ENCODE results near the gene MPRIP.

MPRIP gene

GRCh38 chr17:17214646-17215436, 172.6 kb downstream of the MPRIP start:
- no peak for DNase-seq (ENCODE audit: low spot score)

GRCh38 chr17:17215575-17215974, 173.3 kb downstream of the MPRIP start:
- DNase-seq (ENCODE audit: low spot score) = no peak

- no peak for DNase-seq (ENCODE audit: low spot score)
Observed at GRCh38 chr17:17216236-17216635, 174.0 kb downstream of the MPRIP start.

GRCh38 chr17:17216776-17217175, 174.5 kb downstream of the MPRIP start:
- no peak for DNase-seq (ENCODE audit: low spot score)

- no peak for DNase-seq (ENCODE audit: low spot score)
Observed at GRCh38 chr17:17217995-17218394, 175.7 kb downstream of the MPRIP start.

- DNase-seq (ENCODE audit: low spot score) = no peak
Observed at GRCh38 chr17:17220529-17220928, 178.3 kb downstream of the MPRIP start.

GRCh38 chr17:17221329-17221728, 179.1 kb downstream of the MPRIP start:
- no peak for DNase-seq (ENCODE audit: low spot score)

- no peak for DNase-seq (ENCODE audit: low spot score)
Observed at GRCh38 chr17:17223736-17224135, 181.5 kb downstream of the MPRIP start.

- no peak for DNase-seq (ENCODE audit: low spot score)
Observed at GRCh38 chr17:17224137-17224536, 181.9 kb downstream of the MPRIP start.

GRCh38 chr17:17225901-17226300, 183.6 kb downstream of the MPRIP start:
- no peak for DNase-seq (ENCODE audit: low spot score)

GRCh38 chr17:17226451-17227265, 184.4 kb downstream of the MPRIP start:
- no peak for DNase-seq (ENCODE audit: low spot score)

- no peak for DNase-seq (ENCODE audit: low spot score)
Observed at GRCh38 chr17:17227608-17228520, 185.6 kb downstream of the MPRIP start.

- no peak for DNase-seq (ENCODE audit: low spot score)
Observed at GRCh38 chr17:17228521-17229279, 186.4 kb downstream of the MPRIP start.

GRCh38 chr17:17229416-17230384, 187.4 kb downstream of the MPRIP start:
- DNase-seq (ENCODE audit: low spot score) = no peak

- DNase-seq (ENCODE audit: low spot score) = no peak
Observed at GRCh38 chr17:17231621-17232302, 189.5 kb downstream of the MPRIP start.

GRCh38 chr17:17232303-17232621, 190.0 kb downstream of the MPRIP start:
- no peak for DNase-seq (ENCODE audit: low spot score)

- no peak for DNase-seq (ENCODE audit: low spot score)
Observed at GRCh38 chr17:17235212-17236174, 193.2 kb downstream of the MPRIP start.

GRCh38 chr17:17236295-17237025, 194.2 kb downstream of the MPRIP start:
- peak; percentile 58 for DNase-seq (ENCODE audit: low spot score)

Measured in hepatic stellate cell (primary cell).